ENCODE measurements around the gene AHCY.

Gene AHCY

DNA sequence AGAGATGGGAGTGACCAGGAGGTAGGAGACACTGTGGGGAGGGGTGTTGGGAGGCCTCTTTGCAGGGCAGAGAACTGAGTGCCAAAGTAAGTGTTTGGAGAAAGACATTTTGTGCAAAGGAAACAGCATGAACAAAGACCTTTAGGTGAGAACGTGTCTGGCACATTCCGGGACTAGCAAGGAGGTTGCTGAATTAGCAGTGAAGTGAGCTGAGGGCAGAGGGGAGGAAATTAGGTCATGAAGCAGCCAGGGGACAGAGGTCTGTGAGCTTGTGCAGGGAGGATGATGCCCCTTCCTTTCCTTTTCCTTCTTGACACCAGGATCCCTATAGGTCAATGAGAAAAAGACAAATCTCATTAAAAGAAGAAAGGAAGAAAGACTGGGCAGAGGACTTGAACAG is 21.4 kb upstream of the AHCY start:
- in situ Hi-C loops (cut with HindIII; ENCODE audit: low pct_ligation_motif_present, low sequenced_read_pairs), result no loop called here
- Histone ChIP-seq H3K4me3 (ENCODE audit: low read depth, low read length) (no peak overlapping the region), H3K27me3 (replicated peaks) (no peaks in the 10 kb centered on the region), H3K27ac (no peak overlapping the region), H3K36me3 (replicated peaks) (no peaks in the 10 kb centered on the region)
- no peak for DNase-seq
- TF ChIP-seq, protein P1, sequence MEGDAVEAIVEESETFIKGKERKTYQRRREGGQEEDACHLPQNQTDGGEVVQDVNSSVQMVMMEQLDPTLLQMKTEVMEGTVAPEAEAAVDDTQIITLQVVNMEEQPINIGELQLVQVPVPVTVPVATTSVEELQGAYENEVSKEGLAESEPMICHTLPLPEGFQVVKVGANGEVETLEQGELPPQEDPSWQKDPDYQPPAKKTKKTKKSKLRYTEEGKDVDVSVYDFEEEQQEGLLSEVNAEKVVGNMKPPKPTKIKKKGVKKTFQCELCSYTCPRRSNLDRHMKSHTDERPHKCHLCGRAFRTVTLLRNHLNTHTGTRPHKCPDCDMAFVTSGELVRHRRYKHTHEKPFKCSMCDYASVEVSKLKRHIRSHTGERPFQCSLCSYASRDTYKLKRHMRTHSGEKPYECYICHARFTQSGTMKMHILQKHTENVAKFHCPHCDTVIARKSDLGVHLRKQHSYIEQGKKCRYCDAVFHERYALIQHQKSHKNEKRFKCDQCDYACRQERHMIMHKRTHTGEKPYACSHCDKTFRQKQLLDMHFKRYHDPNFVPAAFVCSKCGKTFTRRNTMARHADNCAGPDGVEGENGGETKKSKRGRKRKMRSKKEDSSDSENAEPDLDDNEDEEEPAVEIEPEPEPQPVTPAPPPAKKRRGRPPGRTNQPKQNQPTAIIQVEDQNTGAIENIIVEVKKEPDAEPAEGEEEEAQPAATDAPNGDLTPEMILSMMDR (IDR thresholded peaks at IDR 0.05; ENCODE audit: low read depth, low read length, missing control alignments), result no peak

DNA sequence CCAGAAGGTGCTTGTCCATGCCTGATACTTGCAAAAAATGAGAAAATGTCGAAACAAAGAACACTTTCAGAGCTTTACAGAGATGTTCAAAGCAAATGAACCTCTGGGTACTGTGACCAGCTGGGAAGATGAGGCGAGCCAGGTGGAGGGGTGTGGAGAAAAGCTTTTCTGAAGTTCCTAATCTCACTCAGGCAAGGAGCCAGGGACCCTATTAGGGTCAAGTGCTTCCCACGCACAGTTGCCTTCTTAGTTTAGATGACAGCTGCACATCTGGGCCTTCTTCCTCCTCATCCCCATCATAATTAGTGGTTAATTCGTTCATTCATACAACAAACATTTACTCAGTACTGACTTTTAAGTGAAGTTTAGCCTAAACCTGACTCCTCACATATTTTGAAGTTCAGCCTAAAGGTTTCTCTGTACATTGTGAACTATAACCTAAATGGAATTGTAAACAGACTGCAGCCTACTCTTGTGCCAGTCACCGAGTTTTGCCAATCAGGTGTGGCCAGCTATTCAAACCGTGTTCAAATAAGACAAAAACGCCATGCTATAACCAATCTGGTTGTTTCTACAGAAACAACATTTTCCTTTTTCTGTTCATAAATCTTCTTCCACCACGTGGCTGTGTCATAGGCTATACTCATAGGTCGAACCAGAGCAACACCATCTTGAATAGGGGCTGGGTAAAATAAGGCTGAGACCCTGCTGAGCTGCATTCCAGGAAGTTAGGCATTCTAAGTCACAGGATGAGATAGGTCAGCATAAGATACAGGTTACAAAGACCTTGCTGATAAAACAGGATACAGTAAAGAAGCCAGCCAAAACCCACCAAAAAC is 19.3 kb upstream of the AHCY start:
- in situ Hi-C loops (cut with HindIII; ENCODE audit: low pct_ligation_motif_present, low sequenced_read_pairs), result no loop called here
- H3K27me3 ChIP-seq (replicated peaks), result no peaks in the 10 kb centered on the region
- no peaks in the 10 kb centered on the region for H3K36me3 ChIP-seq (replicated peaks)
- DNase-seq, result no peak
- no peak overlapping the region for H3K27ac ChIP-seq
- no peak overlapping the region for H3K4me3 ChIP-seq (ENCODE audit: low read depth, low read length)
- TF ChIP-seq, protein P1 (IDR thresholded peaks at IDR 0.05; ENCODE audit: low read depth, low read length, missing control alignments), result no peak

DNA sequence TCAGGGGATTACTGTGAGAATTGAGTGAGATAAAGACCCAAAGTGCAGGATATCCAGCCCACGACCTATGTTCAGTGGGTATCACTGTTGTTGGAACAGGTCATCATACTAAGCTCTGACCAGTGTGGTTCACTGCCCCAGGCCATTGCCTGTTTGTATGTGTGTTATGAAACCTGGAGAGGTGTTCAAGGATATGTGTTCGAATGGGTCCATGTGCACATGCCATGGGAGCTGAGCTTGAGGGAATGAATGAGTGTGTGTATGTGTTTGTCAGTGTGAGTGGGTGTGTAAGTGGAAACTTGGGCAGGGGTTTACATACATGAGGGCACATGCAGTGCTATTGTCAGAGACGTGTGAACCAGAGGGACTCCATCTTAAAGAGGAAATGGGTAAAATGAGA is 17.7 kb upstream of the AHCY start:
- H3K27me3 ChIP-seq (replicated peaks), result no peaks in the 10 kb centered on the region
- no peak overlapping the region for H3K4me3 ChIP-seq (ENCODE audit: low read depth, low read length)

DNA sequence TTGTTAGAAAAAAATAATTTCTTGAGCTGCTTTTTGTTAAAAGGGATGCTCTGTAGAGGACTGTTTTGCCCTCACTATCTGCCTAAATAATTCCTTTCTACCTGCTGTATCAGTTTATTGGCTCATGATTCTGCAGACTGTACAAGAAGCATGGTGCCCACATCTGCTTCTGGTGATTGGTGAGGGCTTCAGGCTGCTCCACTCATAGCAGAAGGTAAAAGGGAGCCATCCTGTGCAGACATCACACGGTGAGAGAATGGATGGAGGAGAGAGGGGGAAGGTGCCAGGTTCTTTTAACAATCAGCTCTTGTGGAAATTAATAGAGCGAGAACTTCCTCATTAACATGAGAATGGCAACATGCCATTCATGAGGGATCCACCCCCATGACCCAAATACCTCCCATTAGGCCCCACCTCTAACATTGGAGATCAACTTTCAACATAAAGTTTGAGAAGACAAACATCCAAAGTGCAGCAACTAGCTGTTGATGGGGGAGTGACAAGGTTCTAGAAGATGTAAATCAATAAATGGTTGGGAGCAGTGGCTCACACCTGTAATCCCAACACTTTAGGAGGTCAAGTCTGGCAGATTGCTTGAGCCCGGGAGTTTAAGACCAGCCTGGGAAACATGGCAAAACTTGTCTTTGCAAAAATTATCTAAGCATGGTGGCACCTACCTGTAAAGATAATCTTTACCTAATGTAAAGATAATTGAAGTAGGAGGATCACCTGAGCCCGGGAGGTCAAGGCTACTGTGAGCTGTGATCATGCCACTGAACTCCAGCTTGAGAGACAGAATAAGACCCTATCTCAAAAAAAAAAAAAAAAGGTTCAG is 15.7 kb upstream of the AHCY start:
- Histone ChIP-seq H3K36me3 (replicated peaks) (no peaks in the 10 kb centered on the region), H3K27me3 (replicated peaks) (no peaks in the 10 kb centered on the region), H3K4me3 (ENCODE audit: low read depth, low read length) (no peak overlapping the region), H3K27ac (no peak overlapping the region)
- TF ChIP-seq, protein P1 (IDR thresholded peaks at IDR 0.05; ENCODE audit: low read depth, low read length, missing control alignments), result no peak
- in situ Hi-C loops (cut with HindIII; ENCODE audit: low pct_ligation_motif_present, low sequenced_read_pairs), result no loop called here
- DNase-seq, result no peak

More for the DNA sequence above, 17.7 kb upstream of the AHCY start:
- TF ChIP-seq, protein P1 (IDR thresholded peaks at IDR 0.05; ENCODE audit: low read depth, low read length, missing control alignments), result no peak
- Histone ChIP-seq H3K27ac (no peak overlapping the region), H3K36me3 (replicated peaks) (no peaks in the 10 kb centered on the region)
- no peak for DNase-seq
- in situ Hi-C loops (cut with HindIII; ENCODE audit: low pct_ligation_motif_present, low sequenced_read_pairs), result no loop called here

DNA sequence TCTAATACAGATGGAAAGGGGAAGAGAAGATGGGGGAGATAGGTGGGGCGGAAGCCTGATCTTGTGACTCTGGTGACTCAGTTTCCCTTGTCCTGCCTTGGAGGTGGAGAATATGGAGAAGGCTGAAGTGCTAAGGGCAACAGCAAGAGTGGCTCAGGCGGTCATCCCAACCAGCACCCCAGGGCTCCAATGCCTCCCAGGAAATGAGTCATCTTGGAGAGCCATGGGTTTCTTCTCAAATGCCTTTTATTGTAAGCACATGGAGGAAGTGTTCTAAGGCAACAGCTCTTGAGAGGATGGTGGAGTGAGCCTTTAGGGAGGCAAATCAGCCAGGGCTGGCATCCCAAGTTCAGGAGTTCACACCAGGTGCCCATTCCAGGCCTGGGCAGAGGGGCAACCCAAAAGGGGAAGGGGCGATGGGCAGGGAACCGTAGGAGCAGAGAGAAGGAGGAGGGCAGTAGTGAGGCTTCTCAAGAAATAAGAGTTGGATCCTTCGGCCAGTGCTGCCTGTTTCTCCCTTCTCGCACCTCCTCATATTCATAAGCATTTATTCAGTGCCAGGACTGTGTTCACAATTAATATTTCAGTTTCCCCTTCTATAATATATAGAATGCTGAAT is 13.2 kb upstream of the AHCY start:
- TF ChIP-seq, protein P1 (IDR thresholded peaks at IDR 0.05; ENCODE audit: low read depth, low read length, missing control alignments), result no peak
- H3K36me3 ChIP-seq (replicated peaks), result no peaks in the 10 kb centered on the region
- in situ Hi-C loops (cut with HindIII; ENCODE audit: low pct_ligation_motif_present, low sequenced_read_pairs), result no loop called here
- no peaks in the 10 kb centered on the region for H3K27me3 ChIP-seq (replicated peaks)
- H3K27ac ChIP-seq, result no peak overlapping the region
- peak; percentile 35 for DNase-seq
- H3K4me3 ChIP-seq (ENCODE audit: low read depth, low read length), result no peak overlapping the region
